Measurements from ENCODE around the gene KIRREL2.

- TF ChIP-seq, protein P1, sequence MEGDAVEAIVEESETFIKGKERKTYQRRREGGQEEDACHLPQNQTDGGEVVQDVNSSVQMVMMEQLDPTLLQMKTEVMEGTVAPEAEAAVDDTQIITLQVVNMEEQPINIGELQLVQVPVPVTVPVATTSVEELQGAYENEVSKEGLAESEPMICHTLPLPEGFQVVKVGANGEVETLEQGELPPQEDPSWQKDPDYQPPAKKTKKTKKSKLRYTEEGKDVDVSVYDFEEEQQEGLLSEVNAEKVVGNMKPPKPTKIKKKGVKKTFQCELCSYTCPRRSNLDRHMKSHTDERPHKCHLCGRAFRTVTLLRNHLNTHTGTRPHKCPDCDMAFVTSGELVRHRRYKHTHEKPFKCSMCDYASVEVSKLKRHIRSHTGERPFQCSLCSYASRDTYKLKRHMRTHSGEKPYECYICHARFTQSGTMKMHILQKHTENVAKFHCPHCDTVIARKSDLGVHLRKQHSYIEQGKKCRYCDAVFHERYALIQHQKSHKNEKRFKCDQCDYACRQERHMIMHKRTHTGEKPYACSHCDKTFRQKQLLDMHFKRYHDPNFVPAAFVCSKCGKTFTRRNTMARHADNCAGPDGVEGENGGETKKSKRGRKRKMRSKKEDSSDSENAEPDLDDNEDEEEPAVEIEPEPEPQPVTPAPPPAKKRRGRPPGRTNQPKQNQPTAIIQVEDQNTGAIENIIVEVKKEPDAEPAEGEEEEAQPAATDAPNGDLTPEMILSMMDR (IDR thresholded peaks at IDR 0.05), result no peak
- TF ChIP-seq EP300 (IDR thresholded peaks at IDR 0.05), result no peak
Measured at GRCh38 chr19:35908973-35909683, 52.4 kb downstream of the KIRREL2 start.
